ENCODE results near the gene IFT74. TPM values are rescaled to one million over a fixed set of nuclear protein-coding genes. Genes with fewer than 3 reads are reported as not detected.

Gene IFT74
- total RNA-seq, 1 donor, result 21.4 TPM

DNA sequence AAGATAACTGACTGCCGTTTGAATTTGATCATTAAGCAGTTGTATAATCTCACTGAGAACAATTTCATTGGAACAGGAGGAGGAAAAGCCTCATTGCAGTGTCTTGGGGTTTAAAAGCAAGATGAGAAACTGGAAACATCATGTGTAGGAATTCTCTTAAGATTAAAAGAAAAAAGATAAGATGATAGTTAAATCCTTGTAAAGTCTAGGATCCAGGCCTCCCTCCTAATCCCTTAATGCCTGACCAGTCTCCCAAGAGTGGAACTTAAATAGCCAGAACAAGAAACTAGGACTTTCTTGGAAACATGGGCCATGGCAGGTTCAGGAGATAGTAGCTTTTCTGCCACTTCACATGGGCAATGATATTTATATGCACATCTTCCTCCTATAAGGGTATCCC is 86.3 kb downstream of the IFT74 start:
- no peak for DNase-seq (ENCODE audit: low read depth)
- TF ChIP-seq, protein P1, sequence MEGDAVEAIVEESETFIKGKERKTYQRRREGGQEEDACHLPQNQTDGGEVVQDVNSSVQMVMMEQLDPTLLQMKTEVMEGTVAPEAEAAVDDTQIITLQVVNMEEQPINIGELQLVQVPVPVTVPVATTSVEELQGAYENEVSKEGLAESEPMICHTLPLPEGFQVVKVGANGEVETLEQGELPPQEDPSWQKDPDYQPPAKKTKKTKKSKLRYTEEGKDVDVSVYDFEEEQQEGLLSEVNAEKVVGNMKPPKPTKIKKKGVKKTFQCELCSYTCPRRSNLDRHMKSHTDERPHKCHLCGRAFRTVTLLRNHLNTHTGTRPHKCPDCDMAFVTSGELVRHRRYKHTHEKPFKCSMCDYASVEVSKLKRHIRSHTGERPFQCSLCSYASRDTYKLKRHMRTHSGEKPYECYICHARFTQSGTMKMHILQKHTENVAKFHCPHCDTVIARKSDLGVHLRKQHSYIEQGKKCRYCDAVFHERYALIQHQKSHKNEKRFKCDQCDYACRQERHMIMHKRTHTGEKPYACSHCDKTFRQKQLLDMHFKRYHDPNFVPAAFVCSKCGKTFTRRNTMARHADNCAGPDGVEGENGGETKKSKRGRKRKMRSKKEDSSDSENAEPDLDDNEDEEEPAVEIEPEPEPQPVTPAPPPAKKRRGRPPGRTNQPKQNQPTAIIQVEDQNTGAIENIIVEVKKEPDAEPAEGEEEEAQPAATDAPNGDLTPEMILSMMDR (IDR thresholded peaks at IDR 0.05; ENCODE audit: insufficient read depth, low read length), result no peak
- no peak overlapping the region for H3K4me3 ChIP-seq (ENCODE audit: low read depth, low read length)

DNA sequence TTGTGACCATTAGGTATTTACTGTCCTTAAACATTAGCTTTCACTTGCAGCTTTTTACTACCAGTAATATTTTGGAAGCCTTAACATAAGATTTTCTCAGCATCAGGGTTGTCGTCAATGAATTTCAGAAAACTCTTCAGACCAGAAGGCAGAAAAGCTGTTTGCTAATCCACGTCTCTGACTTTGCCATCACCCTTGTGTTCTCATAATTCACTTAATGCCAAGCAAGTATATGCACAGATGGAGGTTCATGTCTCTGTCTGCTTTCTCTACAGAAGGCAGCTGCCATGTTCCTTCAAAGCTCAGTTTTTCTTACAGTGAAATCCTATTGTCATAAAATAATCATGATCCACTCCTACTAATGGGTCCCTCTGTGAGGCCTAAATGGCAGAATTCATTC is 87.0 kb downstream of the IFT74 start:
- DNase-seq (ENCODE audit: low read depth), result no peak
- TF ChIP-seq, protein P1 (IDR thresholded peaks at IDR 0.05; ENCODE audit: insufficient read depth, low read length), result no peak
- no peak overlapping the region for H3K4me3 ChIP-seq (ENCODE audit: low read depth, low read length)

DNA sequence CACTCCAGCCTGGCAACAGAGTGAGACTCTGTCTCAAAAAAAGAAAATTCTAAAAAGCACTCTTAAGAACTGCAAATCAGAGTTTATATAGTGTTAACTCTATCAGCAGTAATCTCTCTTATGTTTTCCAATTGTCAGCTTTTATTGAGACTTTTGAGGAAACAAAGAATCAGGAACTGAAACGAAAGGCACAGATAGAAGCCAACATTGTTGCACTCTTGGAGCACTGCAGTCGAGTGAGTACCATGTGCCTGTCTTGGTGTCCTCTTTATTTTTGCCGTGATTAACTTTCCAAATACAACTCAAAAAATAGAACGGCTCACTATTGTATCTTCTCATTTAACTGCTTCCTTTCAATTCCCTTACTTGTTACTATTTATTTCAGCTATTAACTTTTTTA is 90.9 kb downstream of the IFT74 start:
- TF ChIP-seq, protein P1 (IDR thresholded peaks at IDR 0.05; ENCODE audit: insufficient read depth, low read length), result no peak
- DNase-seq (ENCODE audit: low read depth), result no peak
- H3K4me3 ChIP-seq (ENCODE audit: low read depth, low read length), result no peak overlapping the region

DNA sequence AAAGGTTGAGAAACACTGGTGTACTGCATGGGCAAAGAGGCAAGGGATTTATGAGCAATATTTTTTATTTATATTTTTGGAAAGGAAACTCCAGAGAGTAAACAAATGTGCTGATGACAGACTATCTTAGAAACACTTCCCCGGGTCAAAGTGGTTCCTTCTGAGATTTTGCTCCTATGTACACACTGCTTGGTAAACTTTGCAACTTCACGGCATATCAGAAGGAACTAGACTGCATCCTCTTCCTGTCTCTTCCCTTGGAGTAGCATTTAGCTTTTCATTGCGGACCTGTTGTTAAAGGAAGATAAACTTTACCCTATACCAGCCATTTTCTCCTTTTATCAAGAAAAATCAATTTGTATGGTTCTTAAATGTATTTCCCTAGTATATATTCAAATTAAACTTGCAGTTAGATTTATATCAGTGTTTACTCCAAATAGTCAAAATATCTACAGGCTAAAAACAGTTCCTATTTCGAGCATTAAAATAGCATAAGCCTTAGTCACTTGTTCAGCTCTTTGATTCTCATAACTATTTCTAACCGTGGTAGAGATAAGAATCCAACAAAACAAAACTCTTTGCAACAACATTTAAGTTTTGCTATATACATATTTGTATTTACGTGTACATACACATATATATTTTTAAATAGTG is 97.3 kb downstream of the IFT74 start:
- DNase-seq (ENCODE audit: low read depth), result no peak
- H3K4me3 ChIP-seq (ENCODE audit: low read depth, low read length), result no peak overlapping the region
- TF ChIP-seq, protein P1 (IDR thresholded peaks at IDR 0.05; ENCODE audit: insufficient read depth, low read length), result no peak

DNA sequence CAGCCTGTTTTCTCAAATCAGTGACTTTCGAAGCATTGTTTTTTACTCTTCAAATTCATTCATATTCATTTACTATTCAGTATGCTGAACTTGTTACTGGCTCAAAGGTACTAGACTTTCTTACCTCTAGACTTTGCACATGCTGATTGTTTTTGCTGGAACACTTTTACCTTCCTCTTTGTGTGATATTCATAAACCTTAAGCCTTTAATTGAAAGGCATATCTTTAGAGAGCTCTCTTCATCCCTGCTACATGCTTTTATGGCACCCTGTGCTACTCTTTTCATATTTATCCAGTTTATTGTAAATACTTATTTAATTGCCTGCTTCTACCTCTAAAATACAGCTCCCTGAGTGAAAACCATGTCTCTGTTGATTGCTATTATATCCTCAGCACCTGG is 97.9 kb downstream of the IFT74 start:
- DNase-seq (ENCODE audit: low read depth), result no peak
- H3K4me3 ChIP-seq (ENCODE audit: low read depth, low read length), result no peak overlapping the region
- TF ChIP-seq, protein P1 (IDR thresholded peaks at IDR 0.05; ENCODE audit: insufficient read depth, low read length), result no peak

DNA sequence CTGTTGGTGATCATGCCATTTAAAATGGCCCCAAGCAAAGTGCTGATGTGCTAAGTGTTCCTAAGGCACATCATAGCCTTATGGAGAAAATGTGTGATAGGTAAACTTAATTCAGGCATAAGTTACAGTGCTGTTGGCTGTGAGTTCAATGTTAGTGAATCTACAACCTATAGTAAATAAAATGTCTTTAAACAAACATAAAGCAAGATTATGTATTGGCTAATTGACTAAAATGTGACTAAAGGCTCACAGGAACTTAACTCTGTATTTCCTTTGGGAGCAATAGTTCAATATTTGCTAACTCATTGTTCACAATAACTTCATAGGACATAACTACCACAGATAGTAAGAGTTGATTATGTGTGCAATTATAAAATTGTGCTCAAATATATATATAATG is 98.6 kb downstream of the IFT74 start:
- H3K4me3 ChIP-seq (ENCODE audit: low read depth, low read length), result no peak overlapping the region
- TF ChIP-seq, protein P1 (IDR thresholded peaks at IDR 0.05; ENCODE audit: insufficient read depth, low read length), result no peak
- DNase-seq (ENCODE audit: low read depth), result no peak

DNA sequence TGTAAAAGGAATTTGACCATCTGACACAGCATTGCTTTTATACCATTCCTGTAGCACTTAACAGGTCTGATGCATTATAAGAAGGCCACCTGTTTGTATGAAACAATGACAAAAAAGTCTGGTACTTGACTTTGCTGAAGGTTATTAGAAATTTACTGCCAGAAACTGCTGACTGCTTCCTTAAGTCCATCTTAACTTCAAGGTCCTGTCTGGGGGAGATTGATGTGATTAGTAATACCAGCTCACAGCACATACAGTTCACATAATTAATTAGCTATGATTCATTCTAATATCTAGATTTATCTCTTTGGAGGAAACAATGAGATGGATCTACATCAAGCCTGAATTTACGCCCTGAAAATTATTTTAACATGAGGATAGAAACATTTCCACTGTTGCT is 103.2 kb downstream of the IFT74 start:
- no peak overlapping the region for H3K4me3 ChIP-seq (ENCODE audit: low read depth, low read length)
- DNase-seq (ENCODE audit: low read depth), result no peak
- TF ChIP-seq, protein P1 (IDR thresholded peaks at IDR 0.05; ENCODE audit: insufficient read depth, low read length), result no peak

All from fibroblast of the aortic adventitia (primary cell).